HG03354 (cell line): Measurements from ENCODE around the gene GNG12.

Experiments
- ATAC-seq: cut with Tn5 transposase; IDR thresholded peaks from one replicate; pipeline ENCODE4 v1.9.1; 2021; ENCODE audit warnings: mild to moderate bottlenecking; ENCODE audit not compliant: unreplicated experiment, poor library complexity, severe bottlenecking

Gene GNG12

DNA sequence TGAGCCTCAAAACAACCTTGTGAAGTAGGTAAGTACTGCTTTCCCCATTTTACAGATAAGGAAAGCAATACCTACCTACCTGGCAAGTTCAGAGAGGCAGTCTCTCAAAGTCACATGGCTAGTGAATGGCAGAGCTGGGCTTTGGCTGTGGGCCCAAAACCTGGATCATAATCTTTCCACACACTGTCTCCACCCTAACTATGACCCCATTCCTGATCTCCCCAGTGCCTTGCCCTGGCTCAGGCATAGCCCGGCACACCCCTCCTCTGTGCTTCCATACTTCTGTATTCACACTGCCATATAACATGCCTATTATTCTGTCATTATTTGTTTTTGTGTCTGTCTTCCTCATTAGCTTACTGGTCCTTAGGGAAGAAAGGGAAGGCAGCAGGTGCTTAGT, 15.9 kb downstream of the GNG12 start:
- ATAC-seq: no peak

DNA sequence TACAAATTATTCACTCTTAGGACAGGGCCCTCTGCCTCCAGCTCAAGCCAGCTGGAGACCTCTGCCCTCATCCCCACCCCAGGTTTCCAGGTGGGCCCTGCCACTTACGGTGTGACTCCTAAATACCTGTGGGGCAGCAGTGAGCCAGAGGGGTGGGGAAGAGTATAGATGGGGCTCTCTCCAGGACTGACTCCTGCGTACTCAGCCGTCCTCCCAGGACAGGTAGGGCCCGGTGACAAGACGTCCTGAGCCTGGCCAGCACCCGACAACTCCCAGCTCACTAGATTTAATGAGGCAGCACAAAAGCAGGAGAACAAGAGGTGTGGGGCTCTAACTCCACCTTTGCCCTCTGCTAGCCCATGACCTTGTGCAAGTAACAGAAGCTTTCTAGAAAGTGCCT, 16.8 kb downstream of the GNG12 start:
- no peak for ATAC-seq

DNA sequence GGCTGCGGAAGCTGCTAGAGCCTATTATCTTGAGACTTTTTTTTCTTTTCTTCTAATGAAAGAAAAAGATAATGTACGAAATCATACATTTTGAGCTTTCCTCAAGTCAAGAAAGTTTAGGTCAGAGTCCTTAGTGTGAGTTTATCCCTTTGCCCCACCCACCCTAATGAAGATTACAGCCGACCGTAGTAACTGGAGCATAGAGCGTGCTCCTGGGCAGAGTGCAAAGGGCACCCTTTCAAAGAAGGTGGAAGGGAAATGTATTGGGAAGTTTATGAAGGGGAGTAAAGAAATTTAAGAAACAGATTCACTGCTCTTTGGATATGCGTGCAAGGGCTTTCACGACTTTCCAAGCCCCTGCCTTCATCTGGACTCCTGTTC, 17.2 kb downstream of the GNG12 start:
- ATAC-seq: no peak

DNA sequence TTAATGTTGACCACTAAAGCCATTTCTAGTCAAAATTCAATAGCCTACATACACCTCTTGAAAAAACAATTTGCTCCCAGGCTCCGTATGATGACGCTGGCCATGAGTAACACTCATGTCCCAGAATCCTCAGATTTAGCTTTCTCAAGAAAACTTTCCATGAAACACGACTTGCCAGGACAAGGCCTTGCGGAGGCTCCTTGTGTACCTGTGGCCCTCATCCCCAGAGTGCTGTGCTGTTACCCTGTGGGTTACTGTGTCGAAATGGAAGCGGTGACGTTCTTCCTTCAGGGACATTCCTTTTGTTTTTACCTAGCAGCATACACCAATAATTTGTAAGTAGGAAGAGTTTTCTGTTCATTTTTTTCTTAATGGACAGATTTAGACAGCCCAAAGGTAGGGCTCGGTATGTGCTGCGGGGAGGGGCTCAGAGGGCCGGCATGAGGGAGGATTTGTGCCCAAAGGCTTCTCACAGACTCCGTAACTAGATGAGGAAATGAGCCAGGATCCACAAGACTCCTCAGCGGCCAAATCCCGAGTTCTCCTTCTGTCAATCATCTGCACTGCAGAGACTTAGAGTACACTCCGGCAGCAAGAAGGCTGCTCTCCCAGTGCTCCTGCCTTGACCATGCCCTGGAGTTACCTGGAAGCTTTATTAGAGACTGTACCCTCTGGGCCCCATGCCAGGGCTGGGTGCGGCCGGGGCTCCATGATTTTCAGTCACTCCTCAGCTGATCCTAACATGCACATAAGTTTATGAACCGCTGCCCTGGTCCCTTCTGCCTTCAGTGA, 17.8 kb downstream of the GNG12 start:
- ATAC-seq: no peak

DNA sequence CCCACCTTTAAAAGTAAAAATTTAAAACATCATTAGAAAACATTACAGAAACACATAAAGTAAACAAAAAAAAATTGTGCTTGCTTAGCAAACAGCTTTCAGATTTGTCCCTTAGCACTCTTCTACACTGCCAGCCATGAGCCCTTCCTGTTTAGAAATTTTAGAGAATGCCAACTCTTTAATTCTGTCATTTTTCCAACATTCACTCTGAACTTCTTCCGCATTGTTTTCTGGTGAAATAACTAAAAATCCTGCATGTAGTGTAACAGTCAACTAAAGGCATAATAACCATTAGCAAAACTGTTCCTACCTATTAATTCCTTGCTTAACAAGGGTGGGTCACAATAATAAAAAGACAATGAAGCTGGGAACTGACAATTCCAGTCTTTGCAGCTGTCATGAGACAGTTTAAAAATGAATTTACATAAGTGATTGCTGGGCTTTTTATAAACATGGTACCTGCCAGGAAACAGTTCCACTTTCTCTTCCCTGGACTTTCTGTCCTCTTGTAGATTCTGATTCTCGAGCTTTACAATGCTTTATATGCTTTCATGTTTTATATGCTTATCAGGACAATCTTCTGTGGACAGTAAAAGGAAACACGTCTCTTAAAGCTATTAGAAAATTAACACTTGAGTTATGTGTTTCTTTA, 19.0 kb downstream of the GNG12 start:
- no peak for ATAC-seq

DNA sequence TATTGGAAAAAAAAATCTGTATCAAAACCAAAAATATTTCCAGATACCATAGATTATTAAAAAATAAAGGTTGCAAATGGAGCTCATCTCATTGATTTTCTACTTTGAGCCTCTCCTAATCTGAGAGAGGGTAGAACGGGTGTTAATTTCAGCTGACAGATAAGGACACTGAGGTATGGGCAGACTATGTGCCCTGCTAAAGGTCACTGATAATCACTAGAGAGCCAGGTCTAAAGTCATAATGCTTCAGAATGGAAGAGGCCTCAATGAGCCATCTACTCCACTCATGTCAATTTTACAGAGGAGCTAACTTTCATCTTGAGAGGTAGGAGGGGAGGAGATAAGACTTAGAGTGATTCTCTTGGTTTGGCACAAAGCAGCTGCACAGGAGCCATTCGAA, 21.0 kb downstream of the GNG12 start:
- ATAC-seq: no peak

DNA sequence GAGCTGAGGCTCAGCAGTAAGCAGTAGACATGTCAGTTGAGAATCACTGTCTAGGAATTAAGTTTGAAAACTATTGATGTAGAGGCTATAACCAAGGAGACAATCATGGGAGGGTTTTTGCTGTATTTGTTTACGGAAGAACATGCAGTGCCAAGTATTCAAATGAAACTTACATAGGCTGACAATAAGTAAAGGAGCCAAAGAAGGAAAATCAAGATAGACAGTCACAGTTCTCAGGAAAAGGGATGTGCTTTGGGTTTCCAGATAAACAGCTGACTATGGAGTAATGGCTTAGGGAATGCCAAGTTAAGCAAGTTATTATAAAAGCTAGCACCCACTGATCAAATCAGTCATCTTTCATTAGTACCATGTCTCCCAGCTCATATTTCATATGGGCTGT, 21.5 kb downstream of the GNG12 start:
- no peak for ATAC-seq

DNA sequence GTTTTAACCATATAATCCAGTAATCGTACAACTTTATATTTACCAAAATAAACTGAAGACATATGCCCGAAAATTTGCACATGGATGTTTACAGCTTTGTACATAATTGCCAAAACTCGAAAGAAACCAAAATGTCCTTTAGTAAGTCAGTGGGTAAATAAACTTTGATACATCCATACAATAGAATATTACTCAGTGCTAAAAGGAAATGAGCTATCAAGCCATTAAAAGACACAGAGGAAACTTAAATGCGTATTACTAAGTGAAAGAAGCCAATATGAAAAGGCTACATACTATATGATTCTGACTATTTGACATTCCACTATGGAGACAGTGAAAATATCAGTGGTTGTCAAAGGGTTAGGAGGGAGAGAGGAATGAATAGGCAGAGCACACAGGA, 23.4 kb downstream of the GNG12 start:
- ATAC-seq: no peak

DNA sequence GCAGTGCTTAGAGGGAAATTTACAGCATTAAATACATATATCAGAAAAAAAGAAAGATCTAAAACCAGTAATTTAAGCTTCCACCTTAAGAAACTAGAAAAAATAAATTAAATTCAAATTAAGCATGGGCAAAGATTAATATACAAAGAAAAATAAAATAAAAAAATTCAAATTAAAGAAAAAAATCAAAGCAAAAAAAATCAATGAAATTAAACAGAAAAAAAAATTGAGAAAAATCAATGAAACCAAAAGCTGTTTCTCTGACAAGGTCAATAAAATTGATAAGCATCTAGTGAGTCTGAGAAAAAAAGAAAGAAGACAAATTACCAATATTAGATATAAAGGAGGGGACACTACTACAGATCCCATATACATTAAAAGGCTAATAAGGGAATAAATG, 26.0 kb downstream of the GNG12 start:
- no peak for ATAC-seq

DNA sequence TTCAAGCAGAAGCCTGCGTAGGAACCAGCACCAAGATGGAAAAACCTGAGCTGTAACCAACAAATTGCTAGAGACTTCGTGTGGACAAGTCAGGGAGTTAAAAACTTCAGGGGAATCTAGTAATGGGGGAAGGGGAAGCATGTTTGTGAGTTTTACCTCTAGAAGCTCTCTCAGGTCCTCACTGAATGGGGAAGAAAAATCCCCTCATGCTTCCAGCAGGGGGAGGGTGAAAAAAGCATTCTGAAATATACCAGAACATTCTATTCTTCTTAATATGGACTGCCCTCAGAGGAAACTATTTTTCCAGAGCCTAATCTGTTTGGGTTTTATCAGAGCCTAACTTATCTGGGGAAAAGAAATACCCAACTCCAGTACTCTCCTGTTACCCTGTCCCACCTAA, 28.6 kb downstream of the GNG12 start:
- ATAC-seq: no peak

DNA sequence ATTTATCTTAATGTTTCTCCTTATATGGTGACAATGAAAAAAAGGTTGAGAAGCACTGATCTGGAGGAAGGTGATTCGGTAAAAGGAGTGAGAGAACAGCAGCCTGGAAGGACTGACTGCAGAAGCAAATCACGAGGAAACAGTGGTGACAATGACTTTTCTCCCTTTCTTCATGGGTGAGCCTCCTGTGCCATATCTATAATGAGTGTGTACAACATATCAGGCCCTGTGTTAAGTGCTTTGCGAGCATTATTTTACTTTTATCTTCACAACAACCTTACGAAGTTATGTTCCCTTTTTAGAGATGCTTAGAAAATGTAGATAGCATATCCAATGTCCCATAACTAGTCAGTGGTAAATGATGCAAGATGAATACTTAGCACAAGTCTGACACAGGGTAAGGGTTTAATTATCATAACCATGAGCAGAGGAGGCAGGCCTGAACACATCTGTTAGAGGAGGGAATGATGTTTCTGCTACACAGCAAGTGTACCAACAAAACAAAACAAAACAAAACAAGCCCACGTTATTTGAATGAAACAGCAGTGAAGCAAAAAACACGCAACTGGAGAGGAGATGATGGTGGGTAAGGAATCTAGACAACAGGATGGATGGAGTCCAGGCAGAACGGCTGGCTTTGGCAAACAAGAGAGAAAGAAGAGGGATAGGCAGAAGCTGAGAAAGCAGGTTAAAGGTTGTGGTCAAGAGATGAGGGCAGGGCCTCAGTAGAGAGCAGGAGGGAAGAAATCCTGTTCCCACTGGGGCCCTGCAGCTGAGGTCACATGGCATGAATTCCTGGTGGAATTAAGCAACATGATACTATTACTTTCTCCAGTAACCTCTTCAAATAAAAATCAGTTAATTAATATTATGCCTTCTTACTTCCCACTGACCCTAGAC, 29.6 kb downstream of the GNG12 start:
- no peak for ATAC-seq

DNA sequence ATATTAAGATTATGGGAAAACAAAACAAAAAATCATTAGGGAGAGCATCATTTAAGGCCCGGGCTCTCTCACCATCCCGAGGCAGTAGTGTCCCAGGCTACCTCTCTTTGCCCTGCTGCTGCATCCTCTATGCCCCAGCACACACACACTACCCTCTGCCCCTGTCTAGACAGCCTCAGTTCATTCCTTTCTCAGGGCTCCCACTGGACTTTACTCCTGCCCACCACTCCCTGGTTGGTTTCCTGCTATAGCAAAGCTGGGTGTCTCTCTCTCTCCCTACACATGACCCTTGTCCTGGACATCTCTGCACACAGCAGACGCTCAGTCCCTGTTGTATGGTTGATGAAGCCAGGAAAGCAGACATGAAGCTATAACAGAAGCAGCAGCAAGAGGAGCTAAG, 30.7 kb downstream of the GNG12 start:
- ATAC-seq: no peak

DNA sequence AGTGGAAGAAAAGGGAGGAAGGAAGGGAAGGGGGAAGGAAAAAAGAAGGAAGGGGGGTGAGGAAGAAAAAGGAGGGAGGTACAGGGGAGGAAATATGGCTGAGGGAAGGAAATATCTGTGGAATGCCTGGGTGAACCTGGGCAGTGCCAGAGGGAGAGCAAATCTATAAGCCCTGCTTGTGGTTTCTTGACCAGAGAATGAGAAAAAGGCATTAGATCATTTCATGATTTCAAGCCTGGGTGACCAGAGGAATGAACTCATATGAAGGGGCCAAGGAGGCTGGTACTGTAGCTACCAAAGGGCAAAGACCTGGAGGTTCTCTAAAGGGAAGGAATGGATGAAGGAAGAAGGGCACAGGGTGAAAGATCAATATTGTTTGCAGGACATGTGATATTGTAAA, 31.4 kb downstream of the GNG12 start:
- no peak for ATAC-seq

DNA sequence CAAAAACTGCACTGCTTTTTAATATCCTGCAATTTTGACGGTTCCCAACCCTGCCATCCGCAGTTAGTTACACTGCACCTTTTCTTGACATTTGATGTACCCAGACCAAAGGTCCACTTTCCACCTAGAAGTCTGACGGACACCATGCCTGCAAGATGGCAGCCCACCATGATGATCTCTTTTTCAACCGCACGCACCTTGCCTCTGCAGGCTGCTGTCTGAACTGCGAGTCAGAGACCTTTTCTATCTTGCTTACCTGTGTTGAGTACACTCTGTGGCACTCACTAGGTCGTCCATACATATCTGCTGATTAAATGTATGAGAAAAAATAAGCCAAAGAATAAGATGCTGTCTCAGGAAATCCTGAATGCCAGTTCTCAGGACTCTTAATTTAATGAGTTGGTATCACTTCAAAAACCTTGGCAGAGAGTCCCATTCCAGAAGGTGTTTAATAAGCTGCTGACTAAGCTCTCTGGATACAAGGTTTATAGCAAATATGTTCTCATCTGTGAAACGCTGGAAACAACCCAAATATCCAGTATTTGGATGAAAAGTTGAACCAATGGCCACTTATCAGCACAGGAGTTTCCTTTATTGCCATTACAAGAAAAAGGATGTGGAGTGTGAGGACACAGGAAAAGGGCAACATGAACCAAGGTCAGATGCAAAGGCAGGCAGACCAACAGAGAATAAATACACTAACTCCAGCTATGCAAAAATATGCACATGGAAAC, 37.9 kb downstream of the GNG12 start:
- ATAC-seq: no peak

DNA sequence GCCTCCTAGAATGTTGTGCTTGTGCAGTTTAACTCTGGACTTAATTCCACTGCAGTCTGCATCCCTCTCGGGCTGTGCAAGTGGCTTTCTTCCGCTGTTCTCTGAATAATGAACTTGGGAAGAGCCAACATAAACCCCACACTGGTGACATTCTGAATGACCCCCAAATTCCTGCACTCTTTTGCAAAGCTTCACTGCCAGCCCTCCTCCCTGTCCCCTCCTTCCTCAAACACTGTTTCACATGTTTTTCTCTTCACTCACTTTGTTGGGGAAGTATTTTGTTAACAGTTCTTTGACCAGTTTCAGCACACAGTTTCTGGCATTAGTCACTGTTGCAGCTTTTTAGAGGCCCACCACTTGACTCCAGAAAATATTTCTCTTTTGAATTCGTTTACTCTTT, 39.7 kb downstream of the GNG12 start:
- no peak for ATAC-seq

DNA sequence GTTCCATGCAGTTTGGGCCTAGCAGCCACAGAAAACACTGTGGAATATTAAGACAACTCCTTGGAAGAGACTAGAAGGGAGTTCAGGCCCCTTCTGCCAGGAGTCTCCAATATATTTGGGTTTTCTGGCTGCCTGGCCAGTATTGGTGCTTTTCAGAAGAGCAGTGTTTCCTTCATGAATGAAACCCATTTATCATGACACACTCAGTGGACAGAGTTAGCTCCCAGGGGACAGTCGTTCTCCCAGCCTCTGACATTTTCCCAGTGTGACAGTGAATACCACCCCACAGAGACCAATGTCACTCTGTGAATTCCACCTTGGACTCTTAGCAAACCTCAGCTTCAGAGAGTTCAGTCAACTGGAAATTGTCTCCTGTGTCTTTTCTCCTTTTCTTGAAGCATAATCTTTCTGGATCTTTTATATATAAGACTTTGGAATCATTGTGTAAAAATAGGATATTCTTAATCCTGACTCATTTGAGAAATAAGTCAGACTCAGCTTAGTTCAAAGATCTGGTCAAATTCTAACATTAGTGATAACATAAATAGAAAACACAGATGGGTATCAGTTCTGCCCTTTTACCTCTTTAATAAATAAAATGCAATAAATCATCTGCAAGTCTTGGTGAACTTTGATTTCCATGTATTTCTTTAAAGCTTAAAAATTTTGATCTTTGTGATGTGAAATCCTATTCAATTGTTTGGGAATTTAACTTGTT, 40.4 kb downstream of the GNG12 start:
- ATAC-seq: no peak

DNA sequence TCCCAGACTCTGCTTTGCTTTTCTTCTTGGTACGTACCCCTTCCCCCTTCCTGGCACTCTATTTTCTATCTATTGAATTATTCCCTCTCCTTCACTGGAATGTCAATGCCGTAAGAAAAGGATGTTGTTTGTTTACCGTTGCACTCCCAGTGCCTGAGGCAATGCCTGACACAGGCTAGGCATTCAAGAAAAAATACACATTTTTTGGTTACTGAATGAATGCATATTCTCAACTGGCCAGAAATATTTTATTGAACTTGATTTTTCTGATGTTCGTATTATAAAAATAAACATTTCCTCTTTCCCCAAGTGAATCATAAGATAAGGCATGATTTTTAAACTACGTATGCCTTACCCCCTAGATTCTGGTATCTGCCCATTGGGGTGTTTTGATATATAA, 41.2 kb downstream of the GNG12 start:
- ATAC-seq: no peak

DNA sequence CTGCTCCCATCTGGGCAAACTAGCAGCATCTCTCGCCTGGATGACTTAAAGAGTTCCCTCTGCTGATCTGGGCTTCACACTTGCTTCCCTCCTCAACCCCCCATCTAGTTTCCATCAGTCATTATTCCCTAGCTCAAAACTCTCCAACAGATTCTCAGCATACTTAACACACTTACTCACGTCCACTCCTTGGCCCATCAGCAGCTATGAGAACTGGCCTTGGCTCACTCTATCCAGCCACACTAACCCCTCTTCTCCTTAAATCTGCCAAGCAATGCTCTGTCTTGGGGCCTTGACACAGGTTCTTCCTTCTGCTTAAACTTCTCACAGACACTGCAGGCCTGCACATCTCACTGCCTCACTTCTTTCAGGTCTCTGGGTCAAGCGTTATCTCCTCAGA, 41.6 kb downstream of the GNG12 start:
- no peak for ATAC-seq

DNA sequence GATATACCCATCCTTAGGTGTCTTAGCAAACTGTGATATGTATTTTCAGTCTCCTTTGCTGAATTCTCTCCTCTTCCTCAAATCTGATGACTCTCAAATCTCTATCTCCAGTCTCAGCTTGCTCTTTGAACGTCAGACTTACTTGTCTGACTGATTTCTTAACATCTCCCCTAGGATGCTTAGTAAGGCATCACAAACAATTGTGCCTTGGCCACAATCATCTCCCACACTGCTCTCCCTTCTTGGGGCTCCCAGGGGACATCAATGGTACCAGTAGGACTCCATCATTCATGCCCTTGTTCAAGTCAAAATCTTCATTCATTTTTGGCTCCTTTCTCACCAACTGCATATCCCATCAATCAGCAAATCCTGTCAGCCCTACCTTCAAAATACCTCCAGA, 42.0 kb downstream of the GNG12 start:
- ATAC-seq: no peak
